Suppressor macrophage treated with lipopolysaccharide for 1 hour (primary cell): ENCODE measurements around the gene MRPS6.
A peak's percentile ranks its signal among the peaks of the same experiment; 100 is the strongest.

Experiments used
- DNase-seq, 3 donors: peaks; one replicate each; pipeline ENCODE4 v3.0.0-alpha.2; 2020 to 2022

MRPS6 gene

GRCh38 chr21:34105947-34106541, 32.7 kb downstream of the MRPS6 start:
- no peak for DNase-seq

- no peak for DNase-seq
Observed at GRCh38 chr21:34107606-34108005, 34.2 kb downstream of the MRPS6 start.

GRCh38 chr21:34109075-34109474, 35.7 kb downstream of the MRPS6 start:
- no peak for DNase-seq

- DNase-seq: no peak
Observed at GRCh38 chr21:34110594-34111202, 37.3 kb downstream of the MRPS6 start.

- DNase-seq: no peak
Observed at GRCh38 chr21:34112316-34113033, 39.1 kb downstream of the MRPS6 start.

GRCh38 chr21:34113842-34114241, 40.5 kb downstream of the MRPS6 start:
- DNase-seq: no peak

- no peak for DNase-seq
Observed at GRCh38 chr21:34115160-34115559, 41.8 kb downstream of the MRPS6 start.

GRCh38 chr21:34116569-34116968, 43.2 kb downstream of the MRPS6 start:
- no peak for DNase-seq

- DNase-seq: no peak
Observed at GRCh38 chr21:34120867-34121266, 47.5 kb downstream of the MRPS6 start.

- no peak for DNase-seq
Observed at GRCh38 chr21:34122047-34122446, 48.7 kb downstream of the MRPS6 start.

- no peak for DNase-seq
Observed at GRCh38 chr21:34123609-34124008, 50.2 kb downstream of the MRPS6 start.

- DNase-seq: no peak
Observed at GRCh38 chr21:34126269-34126668, 52.9 kb downstream of the MRPS6 start.

- no peak for DNase-seq
Observed at GRCh38 chr21:34126691-34127090, 53.3 kb downstream of the MRPS6 start.

GRCh38 chr21:34128124-34128523, 54.7 kb downstream of the MRPS6 start:
- no peak for DNase-seq

- DNase-seq: no peak
Observed at GRCh38 chr21:34128674-34129038, 55.3 kb downstream of the MRPS6 start.

GRCh38 chr21:34129039-34129891, 55.9 kb downstream of the MRPS6 start:
- DNase-seq: peak in 2 of 3 donors; percentile 10 to 11

- no peak for DNase-seq
Observed at GRCh38 chr21:34129901-34130715, 56.7 kb downstream of the MRPS6 start.

GRCh38 chr21:34130716-34130985, 57.3 kb downstream of the MRPS6 start:
- no peak for DNase-seq

GRCh38 chr21:34131586-34131985, 58.2 kb downstream of the MRPS6 start:
- peak; percentile 9 to 27 (median 22) for DNase-seq

- DNase-seq: no peak
Observed at GRCh38 chr21:34132202-34132601, 58.8 kb downstream of the MRPS6 start.

GRCh38 chr21:34132926-34133325, 59.5 kb downstream of the MRPS6 start:
- peak in 2 of 3 donors; percentile 32 to 36 for DNase-seq

- peak in 1 of 3 donors; percentile 7 for DNase-seq
Observed at GRCh38 chr21:34133392-34133791, 60.0 kb downstream of the MRPS6 start.

- DNase-seq: peak in 1 of 3 donors; percentile 23
Observed at GRCh38 chr21:34133802-34134201, 60.4 kb downstream of the MRPS6 start.
